ENCODE results near the gene ADPRHL1.

The ADPRHL1 gene

GRCh38 chr13:113452942-113453901, at the start of gene ADPRHL1:
TSS of gene ADPRHL1 (minus strand) at chr13:113453488. CDS start at chr13:113453437, 51 bp downstream.
- DNase-seq (ENCODE audit: low read depth): no peak
- TF ChIP-seq CTCF (conservative IDR thresholded peaks at IDR 0.05; ENCODE audit: low read depth, low read length): no peak
- H3K4me3 ChIP-seq (ENCODE audit: low read length): no peak within 1 kb of the TSS

GRCh38 chr13:113502686-113503085, 49.4 kb upstream of the ADPRHL1 start:
- no peak for TF ChIP-seq CTCF (conservative IDR thresholded peaks at IDR 0.05; ENCODE audit: low read depth, low read length)
- no peak overlapping the region for H3K4me3 ChIP-seq (ENCODE audit: low read length)
- no peak for DNase-seq (ENCODE audit: low read depth)

- TF ChIP-seq CTCF (conservative IDR thresholded peaks at IDR 0.05; ENCODE audit: low read depth, low read length): no peak
- no peak for DNase-seq (ENCODE audit: low read depth)
These were observed 47.4 kb upstream of the ADPRHL1 start for GRCh38 chr13:113500530-113501265.

GRCh38 chr13:113499936-113500335, 46.6 kb upstream of the ADPRHL1 start:
- no peak for DNase-seq (ENCODE audit: low read depth)
- TF ChIP-seq CTCF (conservative IDR thresholded peaks at IDR 0.05; ENCODE audit: low read depth, low read length): no peak
- H3K4me3 ChIP-seq (ENCODE audit: low read length): no peak overlapping the region

More at GRCh38 chr13:113500530-113501265, 47.4 kb upstream of the ADPRHL1 start:
- H3K4me3 ChIP-seq (ENCODE audit: low read length): no peak overlapping the region

GRCh38 chr13:113498905-113499304, 45.6 kb upstream of the ADPRHL1 start:
- H3K4me3 ChIP-seq (ENCODE audit: low read length): no peak overlapping the region
- no peak for TF ChIP-seq CTCF (conservative IDR thresholded peaks at IDR 0.05; ENCODE audit: low read depth, low read length)
- no peak for DNase-seq (ENCODE audit: low read depth)

GRCh38 chr13:113497217-113497616, 43.9 kb upstream of the ADPRHL1 start:
- no peak for DNase-seq (ENCODE audit: low read depth)
- TF ChIP-seq CTCF (conservative IDR thresholded peaks at IDR 0.05; ENCODE audit: low read depth, low read length): no peak
- H3K4me3 ChIP-seq (ENCODE audit: low read length): no peak overlapping the region
